ENCODE measurements around the gene FARSA. TPM values are rescaled to one million over a fixed set of nuclear protein-coding genes. Genes with fewer than 3 reads are reported as not detected.

The FARSA gene
- polyA plus RNA-seq, 4 donors: 32.4 to 74.4 (median 48.9) TPM

DNA sequence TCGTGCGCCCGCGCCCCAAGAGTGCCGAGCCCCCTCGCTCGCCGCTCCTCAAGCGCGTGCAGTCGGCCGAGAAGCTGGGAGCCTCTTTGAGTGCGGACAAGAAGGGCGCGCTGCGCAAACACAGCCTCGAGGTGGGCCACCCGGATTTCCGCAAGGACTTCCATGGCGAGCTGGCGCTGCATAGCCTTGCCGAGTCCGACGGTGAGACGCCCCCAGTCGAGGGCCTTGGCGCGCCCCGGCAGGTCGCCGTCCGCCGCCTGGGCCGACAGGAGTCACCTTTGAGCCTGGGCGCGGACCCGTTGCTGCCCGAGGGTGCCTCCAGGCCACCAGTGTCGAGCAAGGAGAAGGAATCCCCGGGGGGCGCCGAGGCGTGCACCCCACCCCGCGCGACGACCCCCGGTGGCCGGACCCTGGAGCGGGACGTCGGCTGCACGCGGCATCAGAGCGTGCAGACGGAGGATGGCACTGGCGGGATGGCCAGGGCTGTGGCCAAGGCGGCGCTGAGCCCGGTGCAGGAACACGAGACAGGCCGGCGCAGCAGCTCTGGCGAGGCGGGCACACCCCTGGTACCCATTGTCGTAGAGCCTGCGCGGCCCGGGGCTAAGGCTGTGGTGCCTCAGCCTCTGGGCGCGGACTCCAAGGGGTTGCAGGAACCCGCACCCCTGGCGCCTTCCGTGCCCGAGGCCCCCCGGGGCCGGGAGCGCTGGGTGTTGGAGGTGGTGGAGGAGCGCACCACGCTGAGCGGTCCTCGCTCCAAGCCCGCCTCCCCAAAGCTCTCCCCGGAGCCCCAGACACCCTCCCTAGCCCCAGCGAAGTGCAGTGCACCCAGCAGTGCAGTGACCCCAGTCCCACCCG lies 59.4 kb downstream of the FARSA start:
- FAIRE-seq (no peak), DNase-seq (no peak)
- H3K36me3 ChIP-seq (ENCODE audit: control insufficient read depth in 3 of 3, insufficient read depth in 2 of 3, low read depth in 1 of 3, low read length in 3 of 3): peaks cover 0 to 10% (median 2%) of the 10 kb centered on the region in 3 donors
- 83 to 88% (median 85%) methylated on average over 73 to 86 of the region's 86 CpGs for WGBS, 3 donors
- H3K4me3 ChIP-seq (ENCODE audit: low read depth in 1 of 3, low read length in 3 of 3): peak overlapping the region in 1 of 3 donors; percentile 36
- H3K27me3 ChIP-seq (ENCODE audit: control insufficient read depth in 3 of 3, insufficient read depth in 3 of 3, low read length in 3 of 3): peaks cover 0 to 9% (median 0%) of the 10 kb centered on the region in 3 donors
- no peak overlapping the region for H3K27ac ChIP-seq (ENCODE audit: low read depth in 1 of 3, low read length in 2 of 3)
- H3K4me1 ChIP-seq (ENCODE audit: control insufficient read depth in 3 of 3, insufficient read depth in 2 of 3, low read depth in 1 of 3, low read length in 2 of 3): no peaks in the 10 kb centered on the region
- peaks cover 0 to 3% of the 10 kb centered on the region in 2 donors for H3K9me3 ChIP-seq (ENCODE audit: control insufficient read depth in 2 of 2, insufficient read depth in 1 of 2, low read depth in 1 of 2, low read length in 1 of 2)

GRCh38 chr19:12872941-12873890 lies 60.3 kb downstream of the FARSA start:
- peaks cover 0 to 8% (median under 1%) of the 10 kb centered on the region in 3 donors for H3K36me3 ChIP-seq (ENCODE audit: control insufficient read depth in 3 of 3, insufficient read depth in 2 of 3, low read depth in 1 of 3, low read length in 3 of 3)
- no peaks in the 10 kb centered on the region for H3K4me1 ChIP-seq (ENCODE audit: control insufficient read depth in 3 of 3, insufficient read depth in 2 of 3, low read depth in 1 of 3, low read length in 2 of 3)
- H3K4me3 ChIP-seq (ENCODE audit: low read depth in 1 of 3, low read length in 3 of 3): peak overlapping the region in 1 of 3 donors; percentile 36
- DNase-seq (peak; percentile 48 to 86), FAIRE-seq (no peak)
- peaks cover 0 to 3% of the 10 kb centered on the region in 2 donors for H3K9me3 ChIP-seq (ENCODE audit: control insufficient read depth in 2 of 2, insufficient read depth in 1 of 2, low read depth in 1 of 2, low read length in 1 of 2)
- H3K27me3 ChIP-seq (ENCODE audit: control insufficient read depth in 3 of 3, insufficient read depth in 3 of 3, low read length in 3 of 3): peaks cover 0 to 9% (median 0%) of the 10 kb centered on the region in 3 donors
- H3K27ac ChIP-seq (ENCODE audit: low read depth in 1 of 3, low read length in 2 of 3): peak overlapping the region in 1 of 3 donors; percentile 58
- WGBS, 3 donors: 42 to 54% (median 52%) methylated on average over 68 to 70 of the region's 70 CpGs

Other genes starting within 250 kb of the FARSA start
- gene GNG14, start 245.7 kb downstream of the FARSA start, polyA plus RNA-seq: not detected
- 10 to 100 TPM in 1 of 4 donors, 1 to 10 TPM in 3; 4.5 to 11.8 (median 7.2) TPM for gene FBXW9, start 237.1 kb downstream of the FARSA start, polyA plus RNA-seq
- gene TNPO2, start 209.8 kb downstream of the FARSA start, polyA plus RNA-seq: 10 to 100 TPM in 3 of 4 donors, 1 to 10 TPM in 1; 9.8 to 41.3 (median 19.7) TPM
- gene TRIR, start 199.0 kb downstream of the FARSA start, polyA plus RNA-seq: 100 to 1,000 TPM; 210 to 376 (median 282) TPM
- 10 to 100 TPM; 62.1 to 85.4 (median 69.8) TPM for gene GET3, start 196.2 kb downstream of the FARSA start, polyA plus RNA-seq
- gene BEST2, start 181.9 kb downstream of the FARSA start, polyA plus RNA-seq: 1 to 10 TPM in 1 of 4 donors, under 1 TPM in 2, not detected in 1; 0.10 to 3.4 (median 0.16) TPM
- 100 to 1,000 TPM in 3 of 4 donors, 10 to 100 TPM in 1; 61.8 to 206 (median 167) TPM for gene HOOK2, start 158.2 kb downstream of the FARSA start, polyA plus RNA-seq
- 100 to 1,000 TPM in 2 of 4 donors, 10 to 100 TPM in 2; 44.7 to 234 (median 135) TPM for gene JUNB, start 142.2 kb downstream of the FARSA start, polyA plus RNA-seq
- 100 to 1,000 TPM; 285 to 523 (median 416) TPM for gene PRDX2, start 131.9 kb downstream of the FARSA start, polyA plus RNA-seq
- 1 to 10 TPM in 3 of 4 donors, not detected in 1; 2.9 to 4.0 (median 3.1) TPM for gene THSD8, start 131.6 kb downstream of the FARSA start, polyA plus RNA-seq
- gene RNASEH2A, start 127.1 kb downstream of the FARSA start, polyA plus RNA-seq: 10 to 100 TPM in 2 of 4 donors, 1 to 10 TPM in 2; 3.1 to 22.3 (median 12.8) TPM
- gene RTBDN, start 99.1 kb downstream of the FARSA start, polyA plus RNA-seq: 1 to 10 TPM in 1 of 4 donors, under 1 TPM in 2, not detected in 1; 0.64 to 1.7 (median 0.67) TPM
- 1 to 10 TPM in 2 of 4 donors, under 1 TPM in 2; 0.54 to 3.3 (median 0.95) TPM for gene MAST1, start 95.2 kb downstream of the FARSA start, polyA plus RNA-seq
- gene DNASE2, start 52.3 kb downstream of the FARSA start, polyA plus RNA-seq: 10 to 100 TPM in 2 of 4 donors, 1 to 10 TPM in 2; 6.5 to 43.1 (median 9.3) TPM
- gene KLF1, start 46.5 kb downstream of the FARSA start, polyA plus RNA-seq: under 1 TPM in 2 of 4 donors, not detected in 2; 0.09 to 0.13 TPM
- gene GCDH, start 42.6 kb downstream of the FARSA start, polyA plus RNA-seq: 10 to 100 TPM; 24.8 to 38.9 (median 28.3) TPM
- gene SYCE2, start 14.4 kb downstream of the FARSA start, polyA plus RNA-seq: 1 to 10 TPM in 1 of 4 donors, under 1 TPM in 1, not detected in 2; 0.18 to 1.2 TPM
- 100 to 1,000 TPM; 117 to 803 (median 435) TPM for gene CALR, start 4.9 kb upstream of the FARSA start, polyA plus RNA-seq
- 100 to 1,000 TPM in 1 of 4 donors, 10 to 100 TPM in 3; 93.0 to 114 (median 98.4) TPM for gene RAD23A, start 12.2 kb upstream of the FARSA start, polyA plus RNA-seq
- 10 to 100 TPM; 27.0 to 42.2 (median 36.1) TPM for gene GADD45GIP1, start 23.5 kb upstream of the FARSA start, polyA plus RNA-seq
- under 1 TPM in 2 of 4 donors, not detected in 2; 0.12 to 0.16 TPM for gene DAND5, start 35.9 kb upstream of the FARSA start, polyA plus RNA-seq
- 10 to 100 TPM in 2 of 4 donors, 1 to 10 TPM in 2; 2.9 to 31.4 (median 10.0) TPM for gene NFIX, start 61.8 kb upstream of the FARSA start, polyA plus RNA-seq
- 1 to 10 TPM in 3 of 4 donors, under 1 TPM in 1; 0.67 to 8.9 (median 2.8) TPM for gene LYL1, start 169.1 kb upstream of the FARSA start, polyA plus RNA-seq
- gene TRMT1, start 183.0 kb upstream of the FARSA start, polyA plus RNA-seq: 10 to 100 TPM; 18.6 to 37.5 (median 28.3) TPM
- 10 to 100 TPM in 3 of 4 donors, 1 to 10 TPM in 1; 7.6 to 51.6 (median 17.9) TPM for gene NACC1, start 184.6 kb upstream of the FARSA start, polyA plus RNA-seq
- gene STX10, start 216.7 kb upstream of the FARSA start, polyA plus RNA-seq: 100 to 1,000 TPM in 3 of 4 donors, 10 to 100 TPM in 1; 46.3 to 162 (median 138) TPM
- gene IER2, start 216.7 kb upstream of the FARSA start, polyA plus RNA-seq: 100 to 1,000 TPM in 2 of 4 donors, 10 to 100 TPM in 2; 67.5 to 217 (median 106) TPM

All from small intestine (tissue), 7 donors.